Large intestine (tissue), 3 donors: ENCODE results near the gene RUBCNL. TPM values are rescaled to one million over a fixed set of nuclear protein-coding genes. Genes with fewer than 3 reads are reported as not detected.
"Not testable (repeated sequence)": the region's sequence is repeated elsewhere in the genome, so short reads cannot be mapped to it uniquely, and the experiment has no call there.

ENCODE experiments used
- DNase-seq, 2 donors: peaks; one replicate each; pipeline versions ENCODE4 v3.0.0 to v3.0.0-alpha.2; 2013
- H3K27ac ChIP-seq: one replicate; pipeline ENCODE4 v1.5.1; 2013; ENCODE audit warnings: low read length
- H3K27me3 ChIP-seq: 2 replicates; pipeline ENCODE4 v1.6.1; 2013; ENCODE audit warnings: low read length; ENCODE audit not compliant: control insufficient read depth, insufficient read depth
- H3K36me3 ChIP-seq: 2 replicates; pipeline ENCODE4 v1.6.1; 2013; ENCODE audit warnings: low read length; ENCODE audit not compliant: control insufficient read depth, insufficient read depth
- H3K4me1 ChIP-seq: one replicate; pipeline ENCODE4 v1.6.1; 2013; ENCODE audit warnings: low read length; ENCODE audit not compliant: control insufficient read depth, insufficient read depth
- H3K4me3 ChIP-seq: one replicate; pipeline ENCODE4 v1.5.1; 2013; ENCODE audit warnings: low read length
- H3K9me3 ChIP-seq: one replicate; pipeline ENCODE4 v1.6.1; 2013; ENCODE audit warnings: mild to moderate bottlenecking, low read depth, low read length, moderate library complexity; ENCODE audit not compliant: control insufficient read depth
- WGBS: methylation state at CpG from one replicate; pipeline ENCODE4 v1.1.5; 2013; ENCODE audit warnings: low lambda C conversion rate; ENCODE audit not compliant: insufficient coverage; 5-methylcytosine and 5-hydroxymethylcytosine counted together
- polyA plus RNA-seq: library from polyadenylated mRNA; unstranded; fragments of 120-200 nt; gene quantifications from one replicate; pipeline ENCODE4 v1.2.1, GENCODE V29; 2013

Gene RUBCNL
- polyA plus RNA-seq, 1 donor = 3.7 TPM

- Histone ChIP-seq H3K27ac (no peak overlapping the region), H3K27me3 (no peaks in the 10 kb centered on the region), H3K9me3 (no peaks in the 10 kb centered on the region), H3K4me3 (no peak overlapping the region), H3K4me1 (peaks cover 8% of the 10 kb centered on the region), H3K36me3 (no peaks in the 10 kb centered on the region)
- no peak for DNase-seq
- 73% methylated on average over 2 of the region's 4 CpGs for WGBS
Observed at GRCh38 chr13:46377554-46377953, 9.5 kb downstream of the RUBCNL start.

- WGBS = 71% methylated on average over 2 of the region's 2 CpGs
- Histone ChIP-seq H3K4me1 (peaks cover 18% of the 10 kb centered on the region), H3K27me3 (no peaks in the 10 kb centered on the region), H3K36me3 (no peaks in the 10 kb centered on the region), H3K9me3 (no peaks in the 10 kb centered on the region), H3K27ac (no peak overlapping the region), H3K4me3 (no peak overlapping the region)
- peak; percentile 34 to 74 for DNase-seq
Observed at GRCh38 chr13:46374710-46375109, 12.3 kb downstream of the RUBCNL start.

- DNase-seq = peak; percentile 62 to 86
- WGBS = 20% methylated on average over 1 of the region's 1 CpG
- Histone ChIP-seq H3K27ac (peak overlapping the region; percentile 66), H3K4me3 (no peak overlapping the region), H3K36me3 (no peaks in the 10 kb centered on the region), H3K27me3 (no peaks in the 10 kb centered on the region), H3K9me3 (no peaks in the 10 kb centered on the region), H3K4me1 (peaks cover 25% of the 10 kb centered on the region)
Observed at GRCh38 chr13:46373623-46374022, 13.4 kb downstream of the RUBCNL start.

DNA sequence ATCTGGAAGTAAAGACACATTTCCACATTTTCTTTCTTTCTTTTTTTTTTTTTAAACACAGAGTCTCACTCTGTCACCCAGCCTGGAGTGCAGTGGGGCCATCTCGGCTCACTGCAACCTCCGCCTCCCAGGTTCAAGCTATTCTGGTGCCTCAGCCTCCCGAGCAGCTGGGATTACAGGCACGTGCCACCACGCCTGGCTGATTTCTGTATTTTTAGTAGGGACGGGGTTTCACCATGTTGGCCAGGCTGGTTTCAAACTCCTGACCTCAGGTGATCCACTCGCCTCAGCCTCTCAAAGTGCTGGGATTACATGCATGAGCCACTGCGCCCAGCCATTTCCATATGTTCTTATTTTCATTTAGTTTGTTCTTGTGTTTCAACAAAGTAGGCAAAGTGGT, 14.1 kb downstream of the RUBCNL start:
- not testable (repeated sequence) for H3K9me3 ChIP-seq, H3K27me3 ChIP-seq, H3K36me3 ChIP-seq, H3K4me3 ChIP-seq, DNase-seq
- Histone ChIP-seq H3K27ac (peak overlapping the region; percentile 66), H3K4me1 (peaks cover 25% of the 10 kb centered on the region)
- WGBS = no CpG with 5 or more reads among the region's 8 CpGs

- no peaks in the 10 kb centered on the region for H3K27me3 ChIP-seq
- no peaks in the 10 kb centered on the region for H3K36me3 ChIP-seq
- WGBS = no CpG with 5 or more reads among the region's 9 CpGs
- H3K9me3 ChIP-seq = no peaks in the 10 kb centered on the region
- no peak overlapping the region for H3K27ac ChIP-seq
- DNase-seq = no peak
- peaks cover 25% of the 10 kb centered on the region for H3K4me1 ChIP-seq
- H3K4me3 ChIP-seq = no peak overlapping the region
Observed at GRCh38 chr13:46372071-46372470, 15.0 kb downstream of the RUBCNL start.

DNA sequence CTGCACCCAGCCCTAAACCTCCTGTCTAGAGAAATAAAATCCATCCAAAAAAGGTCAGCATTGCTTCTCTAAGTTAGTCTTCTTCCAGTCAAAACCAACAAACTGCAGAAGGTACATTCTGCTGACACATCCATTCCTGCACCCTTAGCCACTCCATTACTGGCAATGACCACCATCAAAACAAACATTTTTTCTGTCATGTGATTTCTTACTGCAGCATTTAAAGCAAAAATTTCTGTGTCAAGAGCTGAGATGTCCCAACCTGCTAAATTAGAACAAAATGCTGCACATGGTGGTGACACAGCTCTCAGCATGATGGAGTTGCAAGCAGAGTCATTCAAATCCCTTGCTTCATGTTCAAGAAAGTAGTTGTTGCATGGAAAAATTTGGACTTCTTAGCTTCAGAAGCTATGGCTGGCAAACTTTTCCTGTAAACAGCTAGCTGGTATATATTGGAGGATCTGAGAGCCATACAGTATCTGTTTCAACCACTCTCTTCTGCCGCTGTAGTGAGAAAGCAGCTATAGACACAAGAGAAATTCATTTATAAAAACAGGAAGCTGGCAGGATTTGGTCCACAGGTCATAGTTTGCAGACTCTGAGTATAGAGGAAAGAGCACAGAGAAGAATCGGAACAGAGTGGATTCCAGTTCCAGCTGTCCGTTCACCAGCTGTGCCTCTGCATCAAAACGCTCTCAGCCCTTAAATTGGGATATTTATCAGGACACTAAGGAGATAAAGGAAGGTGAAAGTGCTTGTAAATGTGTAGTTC, 17.4 kb downstream of the RUBCNL start:
- Histone ChIP-seq H3K4me1 (peaks cover 22% of the 10 kb centered on the region), H3K27ac (peak overlapping the region; percentile 8), H3K9me3 (no peaks in the 10 kb centered on the region), H3K27me3 (no peaks in the 10 kb centered on the region), H3K36me3 (no peaks in the 10 kb centered on the region), H3K4me3 (no peak overlapping the region)
- peak in 1 of 2 donors; percentile 33 for DNase-seq
- 17% methylated on average over 1 of the region's 4 CpGs for WGBS

DNA sequence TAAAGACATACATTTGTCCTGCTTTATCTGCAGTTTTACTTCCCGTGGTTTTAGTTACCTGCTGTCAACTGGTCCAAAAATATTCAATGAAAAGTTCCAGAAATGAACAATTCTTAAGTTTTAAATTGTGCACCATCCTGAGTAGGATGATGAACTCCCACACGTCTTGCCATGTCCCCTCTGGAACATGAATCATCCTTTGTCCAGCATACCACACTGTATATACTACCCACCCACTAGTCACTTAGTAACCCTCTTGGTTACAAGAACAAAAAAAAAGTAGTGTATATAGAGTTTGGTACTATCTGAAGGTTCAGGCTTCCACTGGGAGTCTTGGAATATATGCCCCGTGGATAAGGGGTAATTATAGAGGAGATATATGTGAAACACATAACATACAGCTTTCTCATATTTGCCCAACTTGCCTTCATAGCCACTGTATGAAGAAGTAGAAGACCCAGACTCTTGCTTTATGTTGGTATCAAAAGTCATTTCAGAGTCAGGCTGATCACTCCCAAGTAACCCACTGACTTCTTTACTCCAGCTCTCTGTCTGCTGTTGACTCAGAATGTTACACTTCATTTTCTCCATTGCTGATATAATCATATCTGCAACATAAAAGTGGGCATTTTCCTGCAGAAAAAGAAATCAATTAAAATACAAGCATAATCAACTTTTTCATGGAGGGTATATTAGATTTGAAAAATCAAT, 19.3 kb downstream of the RUBCNL start:
- no peak for DNase-seq
- Histone ChIP-seq H3K27ac (no peak overlapping the region), H3K36me3 (no peaks in the 10 kb centered on the region), H3K27me3 (no peaks in the 10 kb centered on the region), H3K4me1 (peaks cover 18% of the 10 kb centered on the region), H3K9me3 (no peaks in the 10 kb centered on the region), H3K4me3 (no peak overlapping the region)
- WGBS = 100% methylated on average over 1 of the region's 3 CpGs

GRCh38 chr13:46361276-46361934, 25.6 kb downstream of the RUBCNL start:
- Histone ChIP-seq H3K9me3 (no peaks in the 10 kb centered on the region), H3K36me3 (no peaks in the 10 kb centered on the region), H3K4me3 (no peak overlapping the region), H3K4me1 (no peaks in the 10 kb centered on the region), H3K27me3 (no peaks in the 10 kb centered on the region), H3K27ac (no peak overlapping the region)
- WGBS = no CpG with 5 or more reads among the region's 7 CpGs
- DNase-seq = no peak

GRCh38 chr13:46360604-46361003, 26.4 kb downstream of the RUBCNL start:
- Histone ChIP-seq H3K27ac (no peak overlapping the region), H3K9me3 (no peaks in the 10 kb centered on the region), H3K4me1 (no peaks in the 10 kb centered on the region), H3K4me3 (no peak overlapping the region), H3K36me3 (no peaks in the 10 kb centered on the region), H3K27me3 (no peaks in the 10 kb centered on the region)
- WGBS = 100% methylated on average over 1 of the region's 3 CpGs
- DNase-seq = no peak

- no peak for DNase-seq
- Histone ChIP-seq H3K27me3 (no peaks in the 10 kb centered on the region), H3K36me3 (no peaks in the 10 kb centered on the region), H3K4me3 (no peak overlapping the region), H3K27ac (no peak overlapping the region), H3K9me3 (no peaks in the 10 kb centered on the region), H3K4me1 (no peaks in the 10 kb centered on the region)
- WGBS = no CpG with 5 or more reads among the region's 1 CpG
Observed at GRCh38 chr13:46359714-46360113, 27.3 kb downstream of the RUBCNL start.
